Limb (tissue), 2 donors: Measurements from ENCODE around the gene SLC10A1.

Experiments
- DNase-seq, 2 donors: peaks; one replicate each; pipeline ENCODE4 v3.0.0-alpha.2; 2016; ENCODE audit errors: extremely low spot score in 2 of 2

Gene SLC10A1

GRCh38 chr14:69808919-69809808 is 12.1 kb upstream of the SLC10A1 start:
- DNase-seq, result no peak

- no peak for DNase-seq
Observed at GRCh38 chr14:69807192-69807591, 10.2 kb upstream of the SLC10A1 start.

GRCh38 chr14:69804902-69805301 is 7.9 kb upstream of the SLC10A1 start:
- no peak for DNase-seq

- no peak for DNase-seq
Observed at GRCh38 chr14:69803753-69804152, 6.7 kb upstream of the SLC10A1 start.

- no peak for DNase-seq
Observed at GRCh38 chr14:69798339-69798735, 1.3 kb upstream of the SLC10A1 start.

- DNase-seq, result no peak
Observed at GRCh38 chr14:69797573-69798338, 715 bp upstream of the SLC10A1 start.

GRCh38 chr14:69795691-69796090 is 1.4 kb downstream of the SLC10A1 start:
- DNase-seq, result no peak

- DNase-seq, result no peak
Observed at GRCh38 chr14:69794791-69795190, 2.2 kb downstream of the SLC10A1 start.

- no peak for DNase-seq
Observed at GRCh38 chr14:69792887-69793421, 4.1 kb downstream of the SLC10A1 start.

GRCh38 chr14:69789118-69789640 is 7.9 kb downstream of the SLC10A1 start:
- DNase-seq, result no peak

GRCh38 chr14:69786603-69787002 is 10.4 kb downstream of the SLC10A1 start:
- DNase-seq, result no peak

GRCh38 chr14:69784942-69785341 is 12.1 kb downstream of the SLC10A1 start:
- no peak for DNase-seq

GRCh38 chr14:69780952-69781351 is 16.1 kb downstream of the SLC10A1 start:
- DNase-seq, result no peak

- no peak for DNase-seq
Observed at GRCh38 chr14:69780092-69780491, 16.9 kb downstream of the SLC10A1 start.

GRCh38 chr14:69779088-69779487 is 18.0 kb downstream of the SLC10A1 start:
- DNase-seq, result no peak

- DNase-seq, result no peak
Observed at GRCh38 chr14:69776875-69777453, 20.1 kb downstream of the SLC10A1 start.

- DNase-seq, result no peak
Observed at GRCh38 chr14:69775012-69775411, 22.0 kb downstream of the SLC10A1 start.

GRCh38 chr14:69773571-69774276 is 23.3 kb downstream of the SLC10A1 start:
- DNase-seq, result no peak

- DNase-seq, result no peak
Observed at GRCh38 chr14:69772082-69773017, 24.7 kb downstream of the SLC10A1 start.

GRCh38 chr14:69771136-69771535 is 25.9 kb downstream of the SLC10A1 start:
- DNase-seq, result no peak
